IMR-90 (cell line): ENCODE results near the gene PRPF6. TPM values are rescaled to one million over a fixed set of nuclear protein-coding genes. Genes with fewer than 3 reads are reported as not detected.

Experiments used
- ATAC-seq: fragments of 200-7000 bp; cut with Tn5 transposase; 2 replicates; pipeline ENCODE4 v1.9.1; 2020; ENCODE audit warnings: low read depth, mild to moderate bottlenecking, moderate library complexity
- BruUV-seq: library from RNA; stranded (reverse); fragments of 400-500 nt; replicated peaks from 2 replicates; lab custom pipeline; 2021; lab: Mats Ljungman, UMichigan
- CTCF ChIA-PET: fragments of 300-600 bp; formaldehyde crosslinking; extraction: SDS; loops from one replicate; lab custom pipeline; 2021; ENCODE audit warnings: antibody characterized with exemption; lab: Yijun Ruan, JAX
- POLR2A ChIA-PET: fragments of 300-600 bp; sonication (Branson Sonifier 250); formaldehyde crosslinking; loops from one replicate; lab custom pipeline; 2022; ENCODE audit warnings: antibody characterized with exemption; ENCODE audit not compliant: unreplicated experiment; lab: Charles Lee
- DNase-seq: peaks from one replicate; pipeline ENCODE4 v3.0.0; 2013
- H2AFZ ChIP-seq: replicated peaks from 2 replicates; pipeline ENCODE3; 2013; ENCODE audit warnings: low read length, mild to moderate bottlenecking; ENCODE audit not compliant: poor library complexity
- H2AK5ac ChIP-seq: 2 replicates; pipeline ENCODE4 v1.6.1; 2013; ENCODE audit warnings: low read depth, low read length, inconsistent platforms
- H2AK9ac ChIP-seq: replicated peaks from 2 replicates; pipeline ENCODE3; 2013; ENCODE audit warnings: mild to moderate bottlenecking, low read depth, low read length, moderate library complexity; ENCODE audit not compliant: poor library complexity
- H2BK120ac ChIP-seq: 2 replicates; pipeline ENCODE4 v1.6.1; 2013; ENCODE audit warnings: low read depth, low read length, inconsistent platforms
- H2BK15ac ChIP-seq: 3 replicates; pipeline ENCODE4 v1.6.1; 2013; ENCODE audit warnings: low read depth, low read length, inconsistent platforms
- H2BK20ac ChIP-seq: 2 replicates; pipeline ENCODE4 v1.6.1; 2013; ENCODE audit warnings: low read depth, mild to moderate bottlenecking, inconsistent platforms, low read length, moderate library complexity
- H2BK5ac ChIP-seq: 2 replicates; pipeline ENCODE4 v1.6.1; 2013; ENCODE audit warnings: mild to moderate bottlenecking, low read depth, low read length, inconsistent platforms; ENCODE audit not compliant: poor library complexity, severe bottlenecking
- H3K14ac ChIP-seq: replicated peaks from 2 replicates; pipeline ENCODE4 v1.6.1; 2013; ENCODE audit warnings: low read depth, low read length, inconsistent platforms
- H3K18ac ChIP-seq: 2 replicates; pipeline ENCODE4 v1.6.1; 2013; ENCODE audit warnings: low read depth, low read length, control low read depth
- H3K23ac ChIP-seq: 2 replicates; pipeline ENCODE4 v1.6.1; 2013; ENCODE audit warnings: low read depth, low read length, inconsistent platforms
- H3K27ac ChIP-seq: 2 replicates; pipeline ENCODE4 v1.5.1; 2013; ENCODE audit warnings: mild to moderate bottlenecking, control low read depth, low read length; ENCODE audit not compliant: insufficient read depth
- H3K27me3 ChIP-seq: 2 replicates; pipeline ENCODE4 v1.6.1; 2013; ENCODE audit warnings: low read length; ENCODE audit not compliant: control insufficient read depth, insufficient read depth
- H3K36me3 ChIP-seq: 2 replicates; pipeline ENCODE4 v1.6.1; 2013; ENCODE audit warnings: low read length, mixed read lengths; ENCODE audit not compliant: control insufficient read depth, insufficient read depth
- H3K4ac ChIP-seq: 2 replicates; pipeline ENCODE4 v1.6.1; 2013; ENCODE audit warnings: low read depth, low read length, inconsistent platforms
- H3K4me1 ChIP-seq: 2 replicates; pipeline ENCODE4 v1.6.1; 2013; ENCODE audit warnings: low read length, mixed read lengths; ENCODE audit not compliant: control insufficient read depth, insufficient read depth
- H3K4me2 ChIP-seq: 2 replicates; pipeline ENCODE4 v1.6.1; 2013; ENCODE audit warnings: low read depth, mild to moderate bottlenecking, control low read depth, low read length, moderate library complexity
- H3K4me3 ChIP-seq: 2 replicates; pipeline ENCODE4 v1.5.1; 2013; ENCODE audit warnings: low read depth, mild to moderate bottlenecking, control low read depth, low read length, moderate library complexity; ENCODE audit not compliant: insufficient read depth
- H3K56ac ChIP-seq: 2 replicates; pipeline ENCODE4 v1.6.1; 2013; ENCODE audit warnings: low read length, inconsistent platforms; ENCODE audit not compliant: insufficient read depth; ENCODE audit errors: extremely low read depth
- H3K79me1 ChIP-seq, 2 experiments: 2 replicates each; pipeline ENCODE4 v1.6.1; 2013; ENCODE audit warnings: low read length in 2 of 2, inconsistent platforms in 1 of 2, low read depth in 1 of 2
- H3K9ac ChIP-seq: 2 replicates; pipeline ENCODE4 v1.6.1; 2013; ENCODE audit warnings: low read depth, low read length, control low read depth
- H3K9me1 ChIP-seq: 2 replicates; pipeline ENCODE4 v1.6.1; 2013; ENCODE audit warnings: low read length, inconsistent platforms; ENCODE audit not compliant: insufficient read depth
- H3K9me3 ChIP-seq: 2 replicates; pipeline ENCODE4 v1.6.1; 2013; ENCODE audit warnings: low read length; ENCODE audit not compliant: control insufficient read depth, insufficient read depth
- H4K20me1 ChIP-seq: 2 replicates; pipeline ENCODE4 v1.6.1; 2013; ENCODE audit warnings: low read length, inconsistent platforms; ENCODE audit not compliant: insufficient read depth
- H4K5ac ChIP-seq: 2 replicates; pipeline ENCODE4 v1.6.1; 2013; ENCODE audit warnings: mild to moderate bottlenecking, low read depth, low read length, control low read depth
- H4K8ac ChIP-seq, 2 experiments: 2 replicates each; pipeline ENCODE4 v1.6.1; 2013; ENCODE audit warnings: low read depth in 2 of 2, low read length in 2 of 2, control low read depth in 1 of 2, inconsistent platforms in 1 of 2
- H4K91ac ChIP-seq: 2 replicates; pipeline ENCODE4 v1.6.1; 2013; ENCODE audit warnings: low read depth, low read length, inconsistent platforms; ENCODE audit not compliant: insufficient read depth
- RAD21 ChIP-seq: IDR thresholded peaks from 2 replicates; pipeline ENCODE4 v1.6.1; 2012; ENCODE audit warnings: low read length, improper control_type of control experiment
- RCOR1 ChIP-seq: IDR thresholded peaks from 2 replicates; pipeline ENCODE4 v1.6.1; 2012; ENCODE audit warnings: mild to moderate bottlenecking, low read length, improper control_type of control experiment; ENCODE audit not compliant: insufficient replicate concordance
- SMC3 ChIP-seq: fragments of 150-350 bp; IDR thresholded peaks from 2 replicates; pipeline ENCODE4 v1.6.1; 2016; ENCODE audit warnings: low read depth, mild to moderate bottlenecking, antibody characterized with exemption, low read length, moderate library complexity
- WGBS, 2 experiments: methylation state at CpG; one replicate each; pipeline versions ENCODE4 v1.1.5 to v1.1.7; 2013; ENCODE audit warnings: missing lambda C conversion rate in 2 of 2; ENCODE audit not compliant: insufficient read length in 1 of 2; ENCODE audit errors: extremely low coverage in 2 of 2; 5-methylcytosine and 5-hydroxymethylcytosine counted together
- dilution Hi-C: fragments of 300-500 bp; cut with HindIII; formaldehyde crosslinking; loops from one replicate; pipeline ENCODE4 v1.14.3; 2018; ENCODE audit warnings: low sequenced_read_pairs; ENCODE audit not compliant: unreplicated experiment
- in situ Hi-C: fragments of 300-500 bp; cut with MboI; formaldehyde crosslinking; loops from 3 replicates; pipeline ENCODE4 v1.14.3; 2019; ENCODE audit warnings: low sequenced_read_pairs, inconsistent platforms, mixed read lengths
- intact Hi-C: fragments of 100-400 bp; cut with micrococcal nuclease; formaldehyde crosslinking; loops from 2 replicates; pipeline ENCODE4 v1.10.0; 2022
- polyA plus RNA-seq, 3 experiments: library from polyadenylated mRNA; depleted of rRNA; stranded (reverse); fragments of >200 nt; gene quantifications; 2 replicates each; pipeline ENCODE4 v1.2.3, GENCODE V29; 2012; ENCODE audit warnings: low replicate concordance in 1 of 3
- total RNA-seq: library from RNA; depleted of rRNA; stranded (reverse); fragments of >200 nt; gene quantifications from 2 replicates; pipeline ENCODE4 v1.2.3, GENCODE V29; 2012
- TF ChIP-seq, protein P1 (sequence below): fragments of 150-350 bp; IDR thresholded peaks from 2 replicates; pipeline ENCODE4 v1.6.1; 2016; ENCODE audit warnings: low read depth, mild to moderate bottlenecking, low read length, moderate library complexity, borderline replicate concordance

PRPF6 gene
- total and polyA plus RNA-seq, 2 of the 4 experiments (the other 2 are of a cell fraction): 43.5 to 71.3 TPM

DNA sequence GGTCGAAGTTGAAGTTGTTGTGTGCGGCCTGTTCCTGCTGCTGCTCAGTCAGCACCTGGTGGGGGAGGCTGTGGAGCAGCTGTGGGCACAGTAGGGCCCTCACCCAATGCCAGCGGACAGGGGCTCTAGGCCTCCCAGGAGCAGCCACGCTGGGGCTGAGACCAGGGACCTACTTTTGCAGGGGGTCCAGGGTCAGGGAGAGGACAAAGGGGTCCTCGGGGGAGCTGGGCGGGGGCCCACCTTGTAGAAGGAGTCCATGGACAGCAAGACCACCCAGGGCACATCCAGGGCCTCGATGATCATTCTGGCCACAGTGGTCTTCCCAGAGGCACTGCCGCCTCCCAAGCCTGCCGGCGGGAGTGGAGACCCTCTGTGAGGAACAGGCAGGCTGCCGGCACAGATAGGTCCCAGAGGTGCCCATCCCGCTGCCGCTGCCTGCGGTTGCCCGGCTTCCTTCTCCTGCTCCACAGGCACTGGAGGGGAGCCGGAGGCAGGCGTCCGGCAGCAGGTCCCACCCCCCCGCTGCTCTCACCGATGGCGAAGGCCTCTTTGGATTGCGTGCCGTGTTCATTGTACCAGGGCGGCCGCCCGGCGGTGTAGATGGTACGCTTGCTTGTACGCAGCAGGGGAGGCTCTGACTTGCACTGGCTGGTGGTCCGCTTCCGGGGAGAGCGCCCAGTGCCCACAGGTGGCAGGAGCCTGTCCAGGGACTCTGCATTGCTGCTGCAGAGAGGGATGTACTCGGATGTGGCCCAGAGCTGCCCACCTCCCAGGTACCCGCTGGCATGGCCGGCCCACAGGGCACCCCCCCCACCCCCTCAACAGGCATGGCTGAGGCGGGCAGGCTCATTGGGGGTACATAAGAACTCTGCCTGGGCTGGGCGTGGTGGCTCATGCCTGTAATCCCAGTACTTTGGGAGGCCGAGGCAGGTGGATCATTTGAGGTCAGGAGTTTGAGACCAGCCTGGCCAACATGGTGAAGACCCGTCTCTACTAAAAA, 34.7 kb upstream of the PRPF6 start:
- Histone ChIP-seq H2BK15ac (no peak overlapping the region), H4K5ac (no peak overlapping the region), H3K9me1 (peaks cover 22% of the 10 kb centered on the region), H3K36me3 (peaks cover 36% of the 10 kb centered on the region), H2AK5ac (no peak overlapping the region), H3K27me3 (no peaks in the 10 kb centered on the region), H4K20me1 (peaks cover 96% of the 10 kb centered on the region), H4K91ac (no peak overlapping the region), H4K8ac (no peak overlapping the region), H3K4me2 (no peak overlapping the region), H3K9me3 (no peaks in the 10 kb centered on the region), H2AK9ac (no peak overlapping the region), H3K4me3 (no peak overlapping the region), H2BK20ac (no peak overlapping the region), H3K14ac (no peak overlapping the region), H3K4ac (no peak overlapping the region), H3K27ac (no peak overlapping the region), H2BK120ac (no peak overlapping the region), H2AFZ (no peak overlapping the region), H3K79me1 (peaks cover 18 to 83% of the 10 kb centered on the region in 2 experiments; a peak in 3 of 4 replicates), H3K18ac (no peak overlapping the region), H2BK5ac (no peak overlapping the region), H3K4me1 (peaks cover 23% of the 10 kb centered on the region), H3K9ac (no peak overlapping the region), H3K56ac (no peak overlapping the region), H3K23ac (no peak overlapping the region)
- intact Hi-C loops (no loop called here), in situ Hi-C loops (no loop called here), dilution Hi-C loops (no loop called here)
- DNase-seq (no peak), ATAC-seq (no peak)
- no TSS peak for BruUV-seq
- 93% methylated on average over 26 of the region's 39 CpGs; no CpG with 5 or more reads in 1 of the 2 experiments for WGBS, 2 experiments
- no peak for TF ChIP-seq SMC3
- no peak for TF ChIP-seq RAD21
- TF ChIP-seq RCOR1: no peak
- TF ChIP-seq, protein P1, sequence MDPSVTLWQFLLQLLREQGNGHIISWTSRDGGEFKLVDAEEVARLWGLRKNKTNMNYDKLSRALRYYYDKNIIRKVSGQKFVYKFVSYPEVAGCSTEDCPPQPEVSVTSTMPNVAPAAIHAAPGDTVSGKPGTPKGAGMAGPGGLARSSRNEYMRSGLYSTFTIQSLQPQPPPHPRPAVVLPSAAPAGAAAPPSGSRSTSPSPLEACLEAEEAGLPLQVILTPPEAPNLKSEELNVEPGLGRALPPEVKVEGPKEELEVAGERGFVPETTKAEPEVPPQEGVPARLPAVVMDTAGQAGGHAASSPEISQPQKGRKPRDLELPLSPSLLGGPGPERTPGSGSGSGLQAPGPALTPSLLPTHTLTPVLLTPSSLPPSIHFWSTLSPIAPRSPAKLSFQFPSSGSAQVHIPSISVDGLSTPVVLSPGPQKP: no peak
- ChIA-PET CTCF (no interaction called here), POLR2A (no interaction called here)
